ENCODE measurements around the gene RAPH1.
"Not testable (repeated sequence)": the region's sequence is repeated elsewhere in the genome, so short reads cannot be mapped to it uniquely, and the experiment has no call there.

The RAPH1 gene

GRCh38 chr2:203432811-203433210, 102.3 kb downstream of the RAPH1 start:
- no peak for DNase-seq (ENCODE audit: low read depth)

DNA sequence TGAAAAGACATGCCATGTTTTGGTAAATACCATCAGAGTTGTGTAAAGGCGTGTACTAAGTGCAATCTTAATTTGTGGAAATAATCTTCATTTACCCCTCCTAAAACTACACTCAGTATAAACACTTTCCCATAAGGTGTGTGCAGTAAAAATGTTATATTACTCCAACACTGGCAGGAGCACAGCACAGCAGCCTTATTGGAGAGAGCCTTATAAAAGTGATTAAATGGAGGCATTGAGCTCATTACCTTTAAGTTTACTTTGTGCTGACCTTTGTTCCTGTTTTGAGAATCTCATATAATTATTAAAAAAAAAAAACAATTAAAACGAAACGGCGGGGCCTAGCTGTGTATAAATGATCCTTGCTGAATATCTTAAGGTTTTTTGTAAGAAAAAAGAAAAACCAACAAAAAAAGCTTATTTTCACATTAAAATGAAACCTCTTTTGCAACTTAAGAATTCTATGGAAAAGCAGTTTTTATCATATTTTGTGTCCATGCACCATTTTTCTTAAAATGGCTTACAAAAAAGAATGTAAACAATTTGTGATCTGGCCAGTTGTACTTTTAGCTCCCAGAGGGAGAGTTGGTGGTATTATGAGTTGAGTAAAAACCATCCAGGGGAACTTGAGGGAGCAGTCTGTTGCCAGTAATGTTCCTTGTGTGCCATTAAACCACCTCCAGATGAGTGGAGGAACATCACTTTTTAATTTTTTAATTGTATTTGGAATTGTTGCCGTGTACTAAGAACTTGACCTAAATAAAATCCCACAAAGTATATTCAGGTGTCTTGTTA, 103.5 kb downstream of the RAPH1 start:
- no peak for DNase-seq (ENCODE audit: low read depth)

GRCh38 chr2:203429643-203430042, 105.5 kb downstream of the RAPH1 start:
- not testable (repeated sequence) for DNase-seq (ENCODE audit: low read depth)

DNA sequence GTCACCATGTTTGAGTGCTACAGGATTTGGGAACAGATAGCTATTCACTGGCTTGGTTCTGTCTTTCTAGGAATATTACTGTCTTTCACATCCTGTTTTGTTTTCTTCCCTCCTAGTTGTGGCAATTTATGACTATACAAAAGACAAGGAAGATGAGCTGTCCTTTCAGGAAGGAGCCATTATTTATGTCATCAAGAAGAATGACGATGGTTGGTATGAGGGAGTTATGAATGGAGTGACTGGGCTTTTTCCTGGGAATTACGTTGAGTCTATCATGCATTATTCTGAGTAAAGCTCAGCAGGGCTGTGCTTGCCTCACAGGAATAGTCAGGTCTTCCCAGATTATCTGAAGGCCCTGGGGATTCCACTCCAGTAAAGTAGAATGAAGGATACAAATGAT, 108.0 kb downstream of the RAPH1 start:
- no peak for DNase-seq (ENCODE audit: low read depth)

DNA sequence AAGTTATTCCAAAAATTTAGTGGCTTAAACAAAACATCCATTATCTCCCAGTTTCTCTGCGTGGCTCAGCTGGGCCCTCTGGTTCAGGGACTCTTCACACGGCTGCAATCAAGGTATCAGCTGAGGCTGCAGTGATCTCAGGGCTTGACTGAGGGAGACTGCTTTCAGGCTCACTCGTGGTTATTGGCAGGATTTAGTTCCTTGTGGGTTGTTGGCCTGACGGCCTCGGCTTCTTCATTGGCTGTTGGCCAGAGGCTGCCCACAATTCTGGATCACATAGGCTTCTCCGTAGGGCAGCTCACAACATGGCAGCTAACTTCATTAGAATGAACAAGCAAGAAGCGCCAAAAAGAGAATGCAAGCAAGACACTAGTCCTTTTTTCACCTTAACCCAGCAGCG, 116.8 kb downstream of the RAPH1 start:
- no peak for DNase-seq (ENCODE audit: low read depth)

GRCh38 chr2:203413796-203414195, 121.3 kb downstream of the RAPH1 start:
- DNase-seq (ENCODE audit: low read depth) = no peak

GRCh38 chr2:203412546-203413331, 122.4 kb downstream of the RAPH1 start:
- no peak for DNase-seq (ENCODE audit: low read depth)

DNA sequence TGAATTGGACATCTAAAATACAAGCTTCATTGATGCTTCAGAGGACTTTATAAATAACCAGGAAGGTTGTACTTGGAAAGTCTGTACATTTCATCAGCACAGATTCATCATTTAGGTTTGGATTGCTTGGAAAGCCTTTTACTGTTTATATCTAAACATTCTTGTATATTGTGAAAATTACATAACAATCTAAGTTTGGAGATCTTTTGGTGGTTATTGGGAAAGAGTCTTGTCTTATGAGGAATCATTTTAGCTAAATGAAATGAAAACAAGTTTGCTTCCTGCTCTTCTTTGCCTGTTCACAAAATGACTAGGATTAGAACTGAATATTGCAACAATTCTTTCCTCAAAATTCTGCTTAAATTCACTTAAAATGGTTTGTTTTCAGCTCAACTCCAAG, 127.6 kb downstream of the RAPH1 start:
- no peak for DNase-seq (ENCODE audit: low read depth)

DNA sequence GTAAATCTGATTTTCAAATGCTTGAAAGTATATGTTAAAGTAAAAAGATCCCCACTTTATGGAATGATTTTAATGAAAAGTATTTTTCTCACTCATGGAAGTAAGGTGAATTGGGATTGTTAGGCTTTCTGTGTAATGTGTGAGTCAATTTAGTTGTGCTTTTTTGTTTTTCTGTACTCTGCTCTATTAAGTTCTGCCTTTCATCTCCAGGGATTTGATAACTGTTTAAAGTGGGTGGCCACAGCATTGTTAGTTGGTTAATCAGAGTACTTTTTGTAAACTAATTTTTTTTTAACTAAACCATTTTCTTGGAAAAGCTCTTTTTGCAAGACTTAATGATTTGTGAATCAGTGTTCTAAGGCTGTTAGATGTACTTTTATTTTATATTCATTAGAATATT, 130.1 kb downstream of the RAPH1 start:
- DNase-seq (ENCODE audit: low read depth) = no peak

DNA sequence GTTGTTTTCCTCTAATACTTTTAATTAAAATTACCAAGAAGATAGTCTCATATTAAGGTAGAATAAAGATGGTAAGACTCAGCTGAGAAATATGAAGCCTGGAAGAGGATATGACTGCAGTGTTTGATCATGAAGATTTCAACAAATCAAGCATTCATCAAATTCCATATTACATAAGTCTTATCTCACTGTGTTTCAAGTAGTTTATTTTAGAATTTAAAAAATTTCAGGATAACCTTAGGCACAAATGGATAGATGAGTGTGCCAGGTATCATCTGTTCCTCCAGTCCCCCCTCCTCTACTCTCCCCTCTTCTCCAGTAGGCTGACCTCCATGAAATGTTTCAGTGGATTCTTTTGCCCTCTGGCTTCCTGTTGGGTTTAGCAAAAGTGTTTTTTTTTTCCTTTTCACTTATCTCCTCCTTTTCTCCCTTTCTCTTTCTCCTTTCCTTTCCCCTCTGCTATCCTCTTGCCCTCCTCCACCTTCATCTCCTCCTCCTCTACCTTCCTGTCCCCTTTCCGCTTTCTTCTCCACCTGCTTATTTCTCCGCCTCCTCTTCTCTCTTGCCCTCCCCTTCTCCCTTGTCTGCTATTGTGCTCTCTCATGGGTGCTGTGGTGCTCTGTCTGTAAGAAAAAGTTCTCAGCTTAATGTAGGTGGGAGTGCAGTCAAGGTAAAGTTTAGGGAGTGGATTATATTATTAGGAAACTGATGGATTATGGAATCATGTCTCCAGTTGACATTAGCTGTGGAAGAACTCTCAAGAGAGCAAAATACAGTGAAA, 134.1 kb downstream of the RAPH1 start:
- no peak for DNase-seq (ENCODE audit: low read depth)

- no peak for DNase-seq (ENCODE audit: low read depth)
These were observed 136.1 kb downstream of the RAPH1 start for GRCh38 chr2:203399031-203399430.

- no peak for DNase-seq (ENCODE audit: low read depth)
These were observed 138.4 kb downstream of the RAPH1 start for GRCh38 chr2:203396667-203397066.

DNA sequence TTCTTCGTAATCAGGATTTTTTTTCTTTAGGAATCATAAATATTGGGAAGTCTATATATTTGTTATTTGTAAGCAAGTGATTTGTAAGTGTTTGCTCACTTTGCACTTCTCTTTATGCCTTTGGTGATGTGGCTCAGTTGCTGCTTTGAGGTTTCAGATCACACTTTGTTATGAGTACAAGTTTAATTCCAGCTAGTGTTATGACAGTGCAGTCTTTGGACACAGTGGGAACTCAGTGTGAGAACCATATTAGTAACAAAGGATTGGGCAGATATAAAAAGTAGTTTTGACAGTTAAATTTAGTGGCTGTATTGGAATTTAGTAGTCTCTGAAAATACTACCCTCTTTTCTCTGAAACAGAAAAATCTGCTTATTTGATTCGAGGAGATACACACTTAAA, 139.2 kb downstream of the RAPH1 start:
- no peak for DNase-seq (ENCODE audit: low read depth)

DNA sequence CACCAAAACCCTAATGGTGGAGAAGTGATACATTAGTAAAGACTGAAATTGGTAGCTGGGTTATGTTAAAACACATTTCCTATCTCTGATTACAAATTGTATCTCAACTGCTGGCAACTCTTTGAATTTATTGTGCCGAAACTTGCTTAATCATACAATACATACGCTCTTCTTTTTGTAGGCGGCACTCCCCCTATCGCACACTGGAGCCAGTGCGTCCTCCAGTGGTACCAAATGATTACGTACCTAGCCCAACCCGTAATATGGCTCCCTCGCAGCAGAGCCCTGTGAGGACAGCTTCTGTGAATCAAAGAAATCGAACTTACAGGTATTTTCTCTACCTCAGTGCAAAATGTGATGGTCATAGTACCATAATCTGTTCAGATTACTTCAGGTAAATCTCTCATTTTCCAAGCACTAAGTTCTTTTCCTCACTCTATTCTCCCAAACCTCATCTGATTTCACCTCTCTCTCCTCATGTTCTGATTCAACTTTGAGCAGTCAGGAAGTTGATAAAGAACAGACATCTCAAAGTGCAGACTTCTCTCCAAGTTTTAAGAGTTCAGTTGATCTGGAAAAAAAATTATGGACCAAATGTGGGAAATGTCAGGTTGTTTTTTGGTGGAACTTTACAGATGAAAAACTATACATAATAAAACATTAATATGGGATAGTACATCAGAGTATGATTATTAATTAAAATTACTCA, 140.4 kb downstream of the RAPH1 start:
- no peak for DNase-seq (ENCODE audit: low read depth)

- not testable (repeated sequence) for DNase-seq (ENCODE audit: low read depth)
These were observed 146.9 kb downstream of the RAPH1 start for GRCh38 chr2:203388153-203388552.

DNA sequence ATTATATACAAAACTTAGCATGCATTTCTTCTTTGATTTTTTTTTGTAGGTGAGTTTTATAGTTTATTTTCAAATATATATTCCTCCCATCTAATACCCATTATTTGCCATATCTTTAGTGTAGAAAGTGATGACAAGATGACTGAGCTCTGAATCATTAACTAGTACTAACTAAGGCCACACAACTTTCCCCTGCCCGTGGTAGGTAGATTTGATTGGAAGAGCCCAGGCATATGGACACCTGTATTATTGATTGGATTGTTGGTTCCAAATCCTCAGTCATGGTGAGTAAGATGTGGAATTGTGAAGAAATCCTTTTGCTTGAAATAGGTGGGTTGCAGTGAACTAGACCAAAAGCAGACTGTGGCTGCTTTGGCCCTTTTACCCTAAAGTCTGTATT, 152.1 kb downstream of the RAPH1 start:
- DNase-seq (ENCODE audit: low read depth) = no peak

GRCh38 chr2:203379156-203379555, 155.9 kb downstream of the RAPH1 start:
- DNase-seq (ENCODE audit: low read depth) = no peak

DNA sequence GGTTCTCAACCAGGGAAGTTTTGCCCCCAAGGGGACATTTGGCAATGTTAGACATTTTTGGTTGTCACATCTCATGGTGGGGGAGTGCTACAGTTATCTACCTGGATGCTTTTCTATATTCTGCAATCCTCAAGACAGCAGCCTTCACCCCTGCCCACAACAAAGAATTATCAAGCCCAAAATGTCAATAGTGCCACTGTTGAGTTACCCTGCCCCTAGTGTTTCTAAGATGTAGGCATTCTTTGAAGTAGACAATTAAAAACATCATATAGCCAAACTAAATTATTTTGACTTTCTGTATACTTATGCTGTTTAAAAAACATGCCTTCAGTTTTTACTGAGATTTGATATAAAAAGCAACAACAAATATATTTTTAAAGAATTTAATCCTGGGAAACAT, 158.9 kb downstream of the RAPH1 start:
- no peak for DNase-seq (ENCODE audit: low read depth)

GRCh38 chr2:203372706-203373105, 162.4 kb downstream of the RAPH1 start:
- not testable (repeated sequence) for DNase-seq (ENCODE audit: low read depth)

DNA sequence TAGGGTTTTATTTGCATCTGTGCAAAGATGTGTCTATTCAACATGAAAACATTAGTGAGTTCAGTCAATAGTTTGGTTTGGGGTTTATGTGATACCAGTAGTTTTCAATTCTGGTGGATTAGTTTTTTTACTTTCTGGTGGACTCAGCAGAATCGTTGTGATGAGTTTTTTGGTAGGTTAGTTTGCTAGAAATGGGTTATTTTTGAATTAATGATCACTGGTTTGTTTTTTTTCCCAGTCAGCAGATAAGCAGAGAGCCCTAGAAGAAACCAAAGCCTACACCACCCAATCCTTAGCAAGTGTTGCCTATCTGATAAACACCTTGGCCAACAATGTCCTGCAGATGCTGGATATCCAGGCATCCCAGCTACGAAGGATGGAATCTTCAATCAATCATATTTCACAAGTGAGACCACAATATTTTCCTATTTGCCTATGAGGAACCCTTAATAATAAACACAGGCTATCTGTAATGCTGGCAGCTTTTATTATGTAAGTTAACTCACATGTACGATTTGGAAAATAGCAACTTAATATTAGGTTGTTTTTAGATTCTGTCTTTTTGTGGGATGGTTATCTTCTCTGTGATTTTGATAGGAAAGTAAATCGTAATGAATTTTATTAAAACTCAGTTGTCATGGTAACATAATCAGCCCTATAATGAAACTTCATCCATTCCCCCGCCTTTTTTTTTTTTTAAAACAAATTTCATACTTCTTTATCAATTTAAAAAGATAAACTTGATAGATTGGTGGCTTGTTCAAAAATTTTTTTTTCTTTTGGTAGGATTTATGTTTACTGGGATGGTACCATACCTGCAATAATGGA, 168.2 kb downstream of the RAPH1 start:
- DNase-seq (ENCODE audit: low read depth) = no peak

DNA sequence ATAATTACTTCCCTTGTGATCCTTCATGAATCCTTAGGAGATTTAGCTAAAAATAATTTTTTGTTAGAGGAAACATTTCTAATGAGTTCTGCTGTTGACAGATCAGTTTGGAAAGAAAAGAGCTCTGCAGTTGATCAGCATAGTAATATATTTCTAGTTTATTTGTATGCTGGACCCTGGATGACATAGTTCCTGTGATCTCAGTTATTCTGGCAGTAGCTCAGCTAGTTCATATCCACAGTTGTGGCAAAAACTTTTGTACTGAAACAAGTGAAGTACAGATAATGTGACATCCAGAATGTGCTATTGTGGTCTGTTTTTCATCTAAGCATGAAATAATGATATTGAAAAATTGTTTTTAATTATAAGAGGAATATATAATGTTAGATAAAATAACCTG, 173.2 kb downstream of the RAPH1 start:
- no peak for DNase-seq (ENCODE audit: low read depth)
